ENCODE measurements around the gene NMRAL1.

DNA sequence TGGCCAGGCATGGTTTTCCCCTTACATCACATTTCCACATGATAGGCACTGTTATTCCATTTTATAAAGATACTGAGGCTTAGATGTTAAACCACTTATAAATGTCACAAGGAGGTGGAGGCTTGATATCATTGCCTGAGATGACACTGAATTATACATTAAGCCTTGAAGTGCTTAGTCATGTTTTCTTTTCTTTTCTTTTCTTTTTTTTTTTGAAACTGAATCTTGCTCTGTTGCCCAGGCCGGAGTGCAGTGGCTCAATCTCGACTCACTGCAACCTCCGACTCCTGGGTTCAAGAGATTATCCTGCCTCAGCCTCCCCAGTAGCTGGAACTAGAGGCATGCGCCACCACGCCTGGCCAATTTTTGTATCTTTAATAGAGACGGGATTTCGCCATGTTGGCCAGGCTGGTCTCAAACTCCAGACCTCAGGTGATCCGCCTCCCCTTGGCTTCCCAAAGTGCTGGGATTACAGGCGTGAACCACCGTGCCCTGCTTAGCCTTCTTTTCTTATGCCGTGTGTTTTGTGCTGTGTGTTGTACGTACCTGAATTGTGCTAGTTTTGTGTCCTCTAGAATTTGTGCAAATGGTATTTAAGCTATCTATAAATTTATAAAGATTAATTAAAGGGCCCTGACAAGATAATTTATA lies 47.6 kb downstream of the NMRAL1 start:
- no peak for TF ChIP-seq EZH2phosphoT487 (IDR thresholded peaks at IDR 0.05; ENCODE audit: insufficient read depth, low read depth)
- TF ChIP-seq EZH2 (IDR thresholded peaks at IDR 0.05; ENCODE audit: insufficient read depth, poor library complexity, severe bottlenecking): no peak
